Measurements from ENCODE around the gene KAT5. TPM values are rescaled to one million over a fixed set of nuclear protein-coding genes. Genes with fewer than 3 reads are reported as not detected.

Gene KAT5
- total RNA-seq, 6 donors from 2014 or later, result 44.0 to 102 (median 88.4) TPM

GRCh38 chr11:65695459-65696241, 16.4 kb upstream of the KAT5 start:
- peak overlapping the region in 3 of 4 donors; percentile 27 to 35 (median 30) for H3K27ac ChIP-seq
- ATAC-seq (ENCODE audit: low FRiP score in 2 of 2), result no peak
- H3K4me1 ChIP-seq, result peaks cover 5 to 16% (median 10%) of the 10 kb centered on the region in 4 donors
- DNase-seq, result peak in 1 of 2 donors; percentile 28
- TF ChIP-seq EP300 (IDR thresholded peaks at IDR 0.05) (no peak), POLR2AphosphoS5 (IDR thresholded peaks at IDR 0.05) (peak; percentile 22 to 69)
- H3K4me3 ChIP-seq, result no peak overlapping the region
- no peaks in the 10 kb centered on the region for H3K27me3 ChIP-seq
- WGBS, 2 donors, result 69 to 76% methylated on average over 12 of the region's 12 CpGs
- no peaks in the 10 kb centered on the region for H3K9me3 ChIP-seq
- H3K36me3 ChIP-seq, result no peaks in the 10 kb centered on the region

GRCh38 chr11:65696802-65697552, 15.1 kb upstream of the KAT5 start:
- H3K36me3 ChIP-seq, result no peaks in the 10 kb centered on the region
- H3K9me3 ChIP-seq, result no peaks in the 10 kb centered on the region
- H3K27me3 ChIP-seq, result no peaks in the 10 kb centered on the region
- DNase-seq (no peak), ATAC-seq (ENCODE audit: low FRiP score in 2 of 2) (no peak)
- H3K4me1 ChIP-seq, result peaks cover 5 to 16% (median 10%) of the 10 kb centered on the region in 4 donors
- no peak overlapping the region for H3K27ac ChIP-seq
- no peak overlapping the region for H3K4me3 ChIP-seq
- 78 to 94% methylated on average over 3 to 5 of the region's 5 CpGs for WGBS, 2 donors
- TF ChIP-seq EP300 (IDR thresholded peaks at IDR 0.05) (no peak), CTCF (IDR thresholded peaks at IDR 0.05) (no peak), POLR2AphosphoS5 (IDR thresholded peaks at IDR 0.05) (no peak), POLR2A (IDR thresholded peaks at IDR 0.05) (no peak)

- peak overlapping the region; percentile 29 to 67 (median 50) for H3K27ac ChIP-seq
- no peaks in the 10 kb centered on the region for H3K9me3 ChIP-seq
- H3K27me3 ChIP-seq, result no peaks in the 10 kb centered on the region
- H3K4me1 ChIP-seq, result peaks cover 5 to 16% (median 9%) of the 10 kb centered on the region in 4 donors
- no peak overlapping the region for H3K4me3 ChIP-seq
- DNase-seq (no peak), ATAC-seq (ENCODE audit: low FRiP score in 2 of 2) (peak in 1 of 2 donors; percentile 36)
- no peaks in the 10 kb centered on the region for H3K36me3 ChIP-seq
- TF ChIP-seq CTCF (IDR thresholded peaks at IDR 0.05), result no peak
- TF ChIP-seq POLR2AphosphoS5 (IDR thresholded peaks at IDR 0.05), result peak in 1 of 2 donors; percentile 38
- 60 to 63% methylated on average over 8 of the region's 8 CpGs for WGBS, 2 donors
These were observed 13.8 kb upstream of the KAT5 start for GRCh38 chr11:65698205-65698604.

- H3K9me3 ChIP-seq, result no peaks in the 10 kb centered on the region
- H3K4me1 ChIP-seq, result peaks cover 5 to 16% (median 9%) of the 10 kb centered on the region in 4 donors
- no peaks in the 10 kb centered on the region for H3K36me3 ChIP-seq
- H3K4me3 ChIP-seq, result no peak overlapping the region
- ATAC-seq (ENCODE audit: low FRiP score in 2 of 2) (no peak), DNase-seq (no peak)
- TF ChIP-seq POLR2A (IDR thresholded peaks at IDR 0.05) (no peak), EP300 (IDR thresholded peaks at IDR 0.05) (no peak), CTCF (IDR thresholded peaks at IDR 0.05) (no peak), POLR2AphosphoS5 (IDR thresholded peaks at IDR 0.05) (no peak)
- 74 to 82% methylated on average over 7 of the region's 7 CpGs for WGBS, 2 donors
- H3K27ac ChIP-seq, result no peak overlapping the region
- H3K27me3 ChIP-seq, result no peaks in the 10 kb centered on the region
These were observed 12.7 kb upstream of the KAT5 start for GRCh38 chr11:65699306-65699705.

- Histone ChIP-seq H3K9me3 (no peaks in the 10 kb centered on the region), H3K4me1 (peaks cover 5 to 14% (median 8%) of the 10 kb centered on the region in 4 donors), H3K27me3 (no peaks in the 10 kb centered on the region), H3K36me3 (no peaks in the 10 kb centered on the region), H3K27ac (no peak overlapping the region), H3K4me3 (no peak overlapping the region)
- no peak for TF ChIP-seq POLR2A (IDR thresholded peaks at IDR 0.05)
- TF ChIP-seq CTCF (IDR thresholded peaks at IDR 0.05), result no peak
- TF ChIP-seq POLR2AphosphoS5 (IDR thresholded peaks at IDR 0.05), result no peak
- no peak for TF ChIP-seq EP300 (IDR thresholded peaks at IDR 0.05)
- 61 to 70% methylated on average over 3 of the region's 3 CpGs for WGBS, 2 donors
- no peak for DNase-seq
- ATAC-seq (ENCODE audit: low FRiP score in 2 of 2), result no peak
These were observed 11.7 kb upstream of the KAT5 start for GRCh38 chr11:65700399-65700798.
